Heart left ventricle (tissue), 13 donors: ENCODE results near the gene HMG20A.

Source experiments
- POLR2A ChIP-seq, 2 donors: fragments of 450-650 bp; IDR thresholded peaks; one replicate each; pipeline ENCODE4 v1.6.1; 2017; ENCODE audit warnings: antibody characterized with exemption in 2 of 2, mild to moderate bottlenecking in 2 of 2, moderate library complexity in 2 of 2
- TF ChIP-seq, protein P1 (sequence below), 12 donors: fragments of 200-600 bp; sonication (generic) in 4 of 12; IDR thresholded peaks; one replicate each; pipeline versions ENCODE4 v1.5.0 to v1.8.0; 2018 to 2022; ENCODE audit warnings: antibody characterized with exemption in 12 of 12, mild to moderate bottlenecking in 5 of 12
- donor health status: ischemic (EF 13 %, LVEDD 7.1; RV severe dilation, severe dysfunction).
- donor health status: DM: no; HTN: yes; CAD: no.
- donor health status: DM: no; HTN: no; CAD: no.
- donor health status: ischemic (EF 25% LVEDD 6.9; RV normal size, moderate dysfunction).
- donor health status: ischemic (EF 25% LVEDD 5.7; RV mildly dilated, moderate dysfunction).
- donor health status: ischemic (EF 35%, LVEDD 5.7; RV mildly dilated, moderate dysfunction).
- donor health status: nonischemic (EF 11% LVEDD 7.7; RV severe dilation, severe dysfunction).
- donor health status: DM: yes; HTN: yes; CAD: no.
- donor health status: PGD.
- donor health status: ischemic (EF 29% LVEDD 5.4; RV normal size, mild dysfunction).
- donor health status: nonischemic (EF 23%, LVEDD 6.1; RV moderate dilation, normal function).

GRCh38 chr15:77480859-77481633 is 60.4 kb downstream of the HMG20A start:
- TF ChIP-seq, protein P1, sequence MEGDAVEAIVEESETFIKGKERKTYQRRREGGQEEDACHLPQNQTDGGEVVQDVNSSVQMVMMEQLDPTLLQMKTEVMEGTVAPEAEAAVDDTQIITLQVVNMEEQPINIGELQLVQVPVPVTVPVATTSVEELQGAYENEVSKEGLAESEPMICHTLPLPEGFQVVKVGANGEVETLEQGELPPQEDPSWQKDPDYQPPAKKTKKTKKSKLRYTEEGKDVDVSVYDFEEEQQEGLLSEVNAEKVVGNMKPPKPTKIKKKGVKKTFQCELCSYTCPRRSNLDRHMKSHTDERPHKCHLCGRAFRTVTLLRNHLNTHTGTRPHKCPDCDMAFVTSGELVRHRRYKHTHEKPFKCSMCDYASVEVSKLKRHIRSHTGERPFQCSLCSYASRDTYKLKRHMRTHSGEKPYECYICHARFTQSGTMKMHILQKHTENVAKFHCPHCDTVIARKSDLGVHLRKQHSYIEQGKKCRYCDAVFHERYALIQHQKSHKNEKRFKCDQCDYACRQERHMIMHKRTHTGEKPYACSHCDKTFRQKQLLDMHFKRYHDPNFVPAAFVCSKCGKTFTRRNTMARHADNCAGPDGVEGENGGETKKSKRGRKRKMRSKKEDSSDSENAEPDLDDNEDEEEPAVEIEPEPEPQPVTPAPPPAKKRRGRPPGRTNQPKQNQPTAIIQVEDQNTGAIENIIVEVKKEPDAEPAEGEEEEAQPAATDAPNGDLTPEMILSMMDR (IDR thresholded peaks at IDR 0.05), result no peak
- TF ChIP-seq POLR2A (IDR thresholded peaks at IDR 0.05), result no peak
